GM18861 (cell line): Measurements from ENCODE around the gene GMPR.

Experiments
- ATAC-seq: cut with Tn5 transposase; IDR thresholded peaks from one replicate; pipeline ENCODE4 v1.9.1; 2021; ENCODE audit not compliant: unreplicated experiment

The GMPR gene

DNA sequence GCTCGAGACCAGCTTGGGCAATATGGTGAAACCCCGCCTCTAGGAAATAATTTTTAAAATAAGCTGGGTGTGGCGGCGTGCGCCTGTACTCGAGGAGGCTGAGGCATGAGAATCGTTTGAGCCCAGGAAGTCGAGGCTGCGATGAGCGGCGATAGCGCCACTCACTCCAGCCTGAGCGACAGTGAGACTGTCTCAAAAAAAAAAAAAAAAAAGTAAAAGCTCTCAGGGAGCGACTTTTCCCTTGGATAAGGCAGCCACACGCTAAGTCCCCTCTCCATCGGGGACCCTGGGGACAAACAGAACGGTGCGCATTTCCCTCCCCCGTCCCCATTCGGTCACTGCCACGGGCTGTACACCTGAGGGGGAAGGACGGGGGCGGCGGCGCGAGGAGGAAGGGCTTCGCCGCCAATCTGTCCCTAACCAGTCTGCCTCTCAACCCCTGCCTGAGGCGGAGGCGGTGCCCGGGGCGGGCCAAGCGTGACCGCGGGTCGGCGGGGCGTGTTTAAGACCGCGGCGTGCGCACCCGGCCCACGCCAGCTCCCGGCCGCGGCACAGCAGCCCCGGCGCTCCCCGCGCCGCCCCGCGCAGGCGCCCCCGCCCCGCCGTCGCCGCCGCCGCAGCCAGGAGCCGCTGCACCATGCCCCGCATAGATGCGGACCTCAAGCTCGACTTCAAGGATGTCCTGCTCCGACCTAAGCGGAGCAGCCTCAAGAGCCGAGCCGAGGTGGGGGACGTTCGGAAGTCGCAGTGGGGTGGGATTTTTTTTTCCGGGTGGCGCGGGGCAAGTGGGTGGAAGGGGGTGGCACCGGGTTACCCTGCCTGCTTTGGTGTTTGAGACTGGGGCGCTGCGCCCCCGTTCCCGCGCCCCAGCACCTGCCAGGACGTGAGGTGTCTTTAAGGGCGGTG is at the start of gene GMPR:
GMPR (plus strand) TSS at position 531 of the 906 bp plus-strand sequence; CDS start at position 638, 107 bp downstream.
- peak; percentile 63 for ATAC-seq

DNA sequence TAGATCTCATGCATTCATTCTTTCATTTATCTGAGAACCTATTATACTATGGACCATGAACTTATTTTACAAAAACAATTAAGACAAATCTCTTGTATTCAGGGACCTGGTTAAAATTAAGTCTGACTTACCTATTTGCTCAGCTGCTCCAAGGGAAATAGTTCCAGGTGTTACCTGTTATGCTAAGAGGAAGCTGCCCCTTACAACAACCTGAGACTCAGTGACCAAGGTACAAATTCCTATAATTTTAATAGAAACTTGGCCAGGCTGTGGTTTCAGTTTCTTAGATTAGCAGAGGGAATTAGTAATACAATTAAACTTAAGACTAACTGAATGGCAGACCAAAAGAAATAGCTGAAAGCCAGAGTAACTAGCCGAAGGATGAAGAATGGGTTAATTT is 48.2 kb upstream of the GMPR start:
- ATAC-seq, result no peak

DNA sequence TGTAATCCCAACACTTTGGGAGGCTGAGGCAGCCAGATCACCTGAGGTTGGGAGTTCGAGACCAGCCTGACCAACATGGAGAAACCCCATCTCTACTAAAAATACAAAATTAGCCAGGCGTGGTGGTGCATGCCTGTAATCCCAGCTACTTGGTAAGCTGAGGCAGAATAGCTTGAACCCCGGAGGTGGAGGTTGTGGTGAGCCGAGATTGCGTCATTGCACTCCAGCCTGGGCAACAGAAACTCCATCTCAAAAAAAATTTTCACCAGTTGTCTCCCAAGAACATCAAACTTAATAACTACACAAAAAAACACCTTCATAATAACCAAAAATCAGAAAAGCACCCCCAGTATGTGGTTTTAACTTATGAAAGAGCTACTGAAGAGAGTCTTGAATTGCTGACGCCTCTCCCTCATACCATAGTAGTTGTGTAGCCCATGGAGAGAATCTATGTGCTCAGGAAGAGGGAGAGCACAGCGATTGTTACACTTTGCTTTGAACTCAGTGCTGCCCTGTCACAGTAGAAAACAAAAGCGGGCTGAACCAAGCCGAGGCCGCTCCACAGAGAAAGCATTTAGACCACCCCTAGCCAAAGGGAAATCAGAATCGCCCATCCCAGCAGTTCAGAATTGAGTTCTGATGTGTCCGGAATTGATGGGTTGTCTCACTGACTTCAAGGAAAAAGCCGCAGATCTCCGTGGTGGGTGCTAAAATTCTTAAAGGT is 42.0 kb upstream of the GMPR start:
- no peak for ATAC-seq

DNA sequence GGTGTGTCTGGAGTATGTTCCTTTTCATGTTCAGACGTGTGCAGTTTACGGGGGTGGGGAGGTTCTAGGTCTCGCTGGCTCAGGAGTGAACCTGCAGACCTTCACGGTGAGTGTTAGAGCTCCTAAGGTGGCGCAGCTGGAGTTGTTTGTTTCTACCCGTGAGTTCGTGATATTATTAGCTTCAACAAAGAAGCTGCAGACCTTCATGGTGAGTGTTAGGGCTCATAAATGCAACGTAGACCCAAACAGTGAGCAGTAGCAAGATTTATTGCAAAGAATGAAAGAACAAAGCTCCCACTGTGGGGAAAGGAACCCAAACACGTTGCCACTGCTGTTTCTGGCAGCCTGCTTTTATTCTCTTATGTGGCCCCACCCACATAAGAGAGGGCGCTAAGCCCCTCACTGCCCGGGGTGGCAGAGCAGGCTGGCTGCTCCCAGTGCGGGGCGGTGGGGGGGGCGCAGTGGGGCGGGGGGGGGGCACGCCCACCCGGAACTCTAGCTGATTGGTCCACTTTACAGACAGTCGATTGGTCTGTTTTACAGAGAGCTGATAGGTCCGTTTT is 41.3 kb upstream of the GMPR start:
- no peak for ATAC-seq

DNA sequence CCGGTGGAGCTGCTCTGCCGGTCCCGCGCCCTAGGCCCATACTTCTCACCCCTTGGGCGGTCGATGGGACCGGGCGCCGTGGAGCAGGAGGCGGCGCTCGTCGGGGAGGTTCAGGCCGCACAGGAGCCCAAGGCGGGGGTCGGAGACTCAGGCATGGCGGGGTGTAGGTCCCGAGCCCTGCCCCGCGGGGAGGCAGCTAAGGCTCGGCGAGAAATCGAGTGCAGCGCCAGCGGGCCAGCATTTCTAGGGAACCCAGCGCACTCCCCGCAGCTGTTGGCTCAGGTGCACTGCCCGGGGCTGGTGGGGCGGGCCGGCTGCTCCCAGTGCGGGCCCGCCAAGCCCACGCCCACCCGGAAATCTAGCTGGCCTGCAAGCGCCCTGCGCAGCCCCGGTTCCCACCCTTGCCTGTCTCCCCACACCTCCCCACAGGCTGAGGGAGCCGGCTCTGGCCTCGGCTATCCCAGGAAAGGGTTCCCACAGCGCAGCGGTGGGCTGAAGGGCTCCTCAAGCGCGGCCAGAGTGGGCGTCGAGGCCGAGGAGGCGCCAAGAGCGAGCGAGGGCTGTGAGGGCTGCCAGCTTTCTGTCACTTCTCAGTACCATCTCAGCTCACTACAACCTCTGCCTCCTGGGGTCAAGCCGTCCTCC is 40.2 kb upstream of the GMPR start:
- ATAC-seq, result no peak

DNA sequence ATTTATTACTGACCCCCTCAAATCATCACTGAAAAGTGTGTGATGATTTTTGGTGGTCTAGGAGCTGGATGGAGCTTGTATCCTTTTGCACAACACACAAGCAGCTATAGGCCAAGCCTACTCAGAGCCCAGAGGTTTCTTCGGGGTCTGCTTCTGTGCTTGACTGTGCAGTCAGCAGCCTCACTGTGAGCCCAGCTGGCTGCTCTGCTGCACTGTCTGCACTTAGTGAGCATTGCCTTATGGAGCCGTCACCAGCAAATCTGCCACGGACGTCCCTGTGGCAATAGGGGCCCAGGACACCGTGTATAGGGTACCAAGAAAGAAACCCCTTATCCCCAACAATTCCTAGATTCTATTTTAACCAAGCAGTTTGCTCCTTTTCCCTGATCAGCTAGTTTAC is 38.6 kb upstream of the GMPR start:
- ATAC-seq, result no peak

DNA sequence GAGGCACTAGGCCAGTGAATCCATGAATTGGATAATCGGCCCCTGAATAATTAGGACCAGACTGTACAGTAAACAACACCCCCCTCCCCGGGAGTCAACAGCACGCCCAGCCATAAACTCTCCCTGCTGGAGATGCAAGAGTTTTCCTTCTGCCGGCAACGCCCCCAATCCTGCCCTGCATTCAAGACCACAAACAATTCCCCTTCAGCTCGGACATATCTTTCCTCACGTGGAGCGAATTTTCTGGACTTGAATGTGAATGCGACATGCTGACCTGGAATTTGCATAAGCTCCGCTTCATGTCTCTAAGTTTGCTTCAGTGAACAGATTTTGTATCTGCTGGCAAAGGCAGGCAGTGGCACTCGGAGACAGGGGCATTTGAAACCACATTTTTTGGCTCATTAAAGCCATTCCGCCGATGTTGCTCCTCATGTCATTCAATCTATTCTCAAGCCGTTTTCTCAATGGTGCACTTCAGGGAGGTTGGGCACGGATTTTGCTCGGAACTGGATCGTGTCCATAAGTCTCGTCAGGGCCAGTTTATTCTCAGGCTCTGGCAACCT is 38.0 kb upstream of the GMPR start:
- no peak for ATAC-seq

DNA sequence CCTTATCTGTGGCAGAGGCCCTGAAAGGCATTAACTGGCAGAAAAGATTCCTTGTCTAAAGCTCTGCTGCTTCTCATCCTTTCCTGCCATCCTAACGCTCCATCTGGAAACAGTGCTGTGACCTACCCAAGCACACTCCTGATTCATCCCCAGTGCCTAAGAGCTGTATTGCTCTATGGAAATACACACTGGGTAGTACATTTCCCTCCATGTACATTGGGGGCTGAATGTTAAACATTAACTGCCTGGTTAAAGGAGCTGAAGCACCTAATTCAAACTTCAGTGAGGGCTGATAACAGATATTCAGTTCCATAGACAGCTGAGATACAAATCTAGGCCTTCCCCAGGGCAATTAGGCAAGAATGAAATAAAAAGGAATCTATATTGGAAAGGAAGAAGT is 36.7 kb upstream of the GMPR start:
- no peak for ATAC-seq

DNA sequence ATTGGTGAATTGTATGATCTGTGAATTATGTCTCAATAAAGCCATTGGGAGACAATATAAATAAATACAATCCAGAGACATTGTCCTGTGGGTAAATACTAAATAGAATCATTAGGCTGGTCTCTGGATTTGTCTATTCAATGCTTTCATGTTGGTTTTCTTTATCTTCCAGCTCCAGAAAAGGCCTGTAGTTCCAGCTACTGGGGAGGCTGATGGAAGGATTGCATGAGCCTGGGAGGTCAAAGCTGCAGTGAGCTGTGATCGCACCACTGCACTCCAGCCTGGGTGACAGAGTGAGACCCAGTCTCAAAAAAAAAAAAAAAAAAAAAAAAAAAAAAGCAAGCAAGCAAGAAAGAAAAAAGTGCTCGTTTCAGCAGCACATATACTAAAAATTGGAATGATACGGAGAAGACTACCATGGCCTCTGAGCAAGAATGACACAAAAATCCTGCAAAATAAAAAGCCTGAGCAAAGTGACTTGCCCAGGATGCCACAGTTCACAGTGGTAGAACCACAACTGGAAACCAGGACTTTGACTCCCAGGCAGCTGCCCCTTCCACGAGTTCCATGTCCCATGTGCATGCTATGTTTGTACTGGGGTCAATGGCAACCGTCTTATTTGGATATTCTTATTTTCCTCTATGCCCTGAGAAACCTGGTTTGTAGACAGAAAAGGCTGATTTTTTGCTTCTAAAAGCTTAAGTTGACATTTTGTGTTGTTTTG is 33.6 kb upstream of the GMPR start:
- peak; percentile 11 for ATAC-seq

DNA sequence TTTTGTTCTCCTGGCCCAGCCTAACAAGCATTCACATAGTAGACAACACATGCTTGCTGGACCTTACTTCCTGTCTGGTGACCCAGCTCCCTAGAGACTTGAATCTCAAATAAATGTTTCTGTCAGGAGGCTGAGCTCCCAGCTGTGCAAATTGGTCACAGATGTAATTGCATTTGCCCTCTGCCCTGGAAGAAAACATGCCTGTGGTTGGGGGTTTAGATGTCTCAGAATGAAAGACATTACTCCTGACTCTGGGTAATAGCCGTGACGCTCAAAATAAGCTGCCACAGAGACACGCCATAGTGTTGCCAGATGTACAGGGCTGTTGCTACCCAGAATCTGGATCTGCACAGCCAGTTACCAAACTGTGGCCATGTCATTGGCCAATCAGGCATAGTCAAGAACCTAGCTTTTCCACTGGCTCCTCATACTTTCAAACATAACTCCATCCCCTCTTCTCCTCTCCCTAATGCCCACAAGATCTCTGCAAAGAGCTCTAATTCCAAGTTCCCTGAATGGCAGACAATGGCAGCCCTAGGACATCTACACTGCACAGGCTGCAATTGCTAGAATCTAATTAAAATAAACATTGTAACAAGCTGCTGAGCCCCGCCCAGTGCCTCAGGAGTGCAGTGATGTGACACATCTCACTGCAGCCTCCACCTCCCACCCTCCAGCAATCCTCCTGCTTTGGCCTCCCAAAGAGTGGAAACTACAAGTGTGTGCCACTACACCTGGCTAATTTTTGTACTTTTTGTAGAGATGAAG is 32.8 kb upstream of the GMPR start:
- ATAC-seq, result peak; percentile 90

DNA sequence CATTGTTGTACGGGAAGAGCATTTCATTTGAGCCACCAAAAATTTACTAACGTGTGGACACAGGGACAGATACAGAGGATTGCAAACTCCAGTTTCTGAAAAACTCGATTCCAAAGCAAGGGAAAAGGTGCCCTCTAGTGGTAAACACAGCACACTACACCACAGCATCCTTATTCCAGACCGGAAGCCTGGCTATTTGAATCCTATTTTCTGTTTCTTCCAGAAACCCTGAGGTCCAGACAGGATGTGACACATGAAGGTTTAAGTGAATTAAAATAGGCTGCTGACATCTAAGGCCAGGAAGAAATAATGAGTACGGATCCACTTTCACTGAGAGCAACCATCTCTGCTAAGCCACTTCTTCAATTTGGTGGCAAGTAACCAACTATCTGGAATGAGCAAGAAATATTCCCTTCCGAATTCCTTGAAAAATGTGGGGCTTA is 31.8 kb upstream of the GMPR start:
- no peak for ATAC-seq

DNA sequence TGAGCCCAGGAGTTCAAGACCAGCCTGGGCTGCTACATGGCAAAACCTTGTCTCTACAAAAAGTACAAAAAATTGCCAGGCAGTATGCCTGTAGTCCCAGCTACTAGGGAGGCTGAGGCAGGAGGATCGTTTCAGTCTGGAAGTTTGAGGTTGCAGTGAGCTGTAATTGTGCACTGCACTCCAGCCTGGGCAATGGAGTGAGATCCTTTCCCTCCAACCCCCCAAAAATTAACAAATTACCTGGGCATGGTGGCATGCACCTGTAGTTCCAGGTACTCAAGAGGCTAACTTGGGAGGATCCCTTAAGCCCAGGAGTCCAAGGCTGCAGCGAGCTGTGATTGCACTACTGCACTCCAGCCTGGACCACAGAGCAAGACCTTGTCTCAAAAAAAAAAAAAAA is 29.4 kb upstream of the GMPR start:
- no peak for ATAC-seq

DNA sequence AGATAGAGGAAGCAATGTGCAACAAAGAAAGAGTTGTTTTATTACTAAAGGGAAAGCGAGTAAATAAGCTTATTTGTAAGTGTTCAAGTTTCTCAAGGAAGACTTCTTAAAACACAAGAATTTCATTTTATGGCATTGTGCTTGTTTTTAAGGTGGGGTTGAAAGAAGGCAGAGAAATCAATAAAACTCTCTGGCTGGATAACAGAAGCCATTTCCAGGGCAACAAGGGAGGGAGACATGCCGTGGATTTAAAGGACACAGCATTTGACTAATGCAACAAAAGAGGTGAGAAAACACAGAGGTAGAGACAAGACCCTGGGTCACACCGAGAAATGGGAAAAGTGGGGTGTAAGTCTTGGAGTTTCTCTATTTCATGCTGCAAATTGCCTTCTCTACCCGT is 28.8 kb upstream of the GMPR start:
- ATAC-seq, result no peak

DNA sequence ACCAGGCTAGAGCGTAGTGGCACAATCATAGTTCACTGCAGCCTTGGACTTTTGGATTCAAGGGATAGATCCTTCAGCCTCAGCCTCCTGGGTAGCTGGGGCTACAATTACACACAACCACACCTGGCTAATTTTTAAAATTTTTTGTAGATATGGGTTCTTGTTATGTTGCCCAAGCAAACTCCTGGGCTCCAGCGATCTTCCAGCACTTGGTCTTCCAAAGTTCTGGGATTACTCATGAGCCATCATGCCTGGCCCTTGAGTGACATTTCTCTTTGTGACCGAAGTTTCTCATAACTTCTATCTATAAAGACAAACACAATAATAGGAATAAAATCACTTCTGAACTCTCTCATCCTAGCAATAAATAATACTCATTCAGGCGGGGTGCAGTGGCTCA is 26.1 kb upstream of the GMPR start:
- no peak for ATAC-seq

DNA sequence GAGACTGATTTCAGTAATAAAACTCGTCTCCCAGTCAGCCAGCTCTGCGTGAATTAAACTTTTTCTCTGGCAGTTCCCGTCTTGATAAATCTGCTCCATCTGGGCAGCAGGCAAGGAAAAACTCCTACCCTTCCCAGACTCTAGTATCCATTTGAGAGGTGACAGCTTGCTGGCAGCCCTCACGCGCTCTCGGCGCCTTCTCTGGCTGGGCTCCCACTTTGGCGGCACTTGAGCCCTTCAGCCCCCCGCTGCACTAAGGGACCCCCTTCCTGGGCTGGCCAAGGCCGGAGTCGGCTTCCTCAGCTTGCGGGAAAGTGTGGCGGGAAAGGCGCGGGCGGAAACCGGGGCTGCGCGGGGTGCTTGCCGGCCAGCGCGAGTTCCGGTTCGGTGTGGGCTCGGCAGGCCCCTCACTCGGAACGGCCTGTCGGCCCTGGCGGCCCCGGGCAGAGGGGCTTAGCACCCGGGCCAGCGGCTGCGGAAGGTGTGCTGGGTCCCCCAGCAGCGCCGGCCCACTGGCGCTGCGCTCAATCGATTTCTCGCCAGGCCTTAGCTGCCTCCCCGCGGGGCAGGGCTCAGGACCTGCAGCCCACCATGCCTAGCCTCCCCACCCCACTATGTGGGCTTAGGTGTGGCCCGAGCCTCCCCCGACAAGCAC is 21.8 kb upstream of the GMPR start:
- no peak for ATAC-seq

DNA sequence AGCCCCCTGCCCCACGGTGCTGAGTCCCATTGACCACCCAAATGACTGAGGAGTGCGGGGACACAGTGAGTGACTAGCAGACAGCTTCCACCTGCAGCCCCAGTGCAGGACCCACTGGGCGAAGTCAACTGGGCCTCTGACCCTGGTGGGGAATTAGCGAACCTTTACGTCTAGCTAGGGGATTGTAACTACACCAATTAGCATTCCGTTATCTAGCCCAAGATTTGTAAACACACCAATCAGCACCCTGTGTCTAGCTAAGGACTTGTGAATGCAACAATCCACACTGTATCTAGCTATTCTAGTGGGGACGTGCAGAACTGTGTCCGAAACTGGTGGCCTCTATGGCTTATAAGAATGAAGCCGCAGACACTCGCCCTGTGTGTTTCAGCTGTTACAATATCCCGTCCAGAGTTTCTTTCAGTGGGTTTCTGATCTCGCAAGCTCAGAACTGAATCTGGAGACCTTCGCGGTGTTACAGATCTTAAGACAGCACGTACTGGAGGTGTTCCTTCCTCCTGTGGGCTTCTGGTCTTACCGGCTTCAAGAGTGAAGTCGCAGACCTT is 21.1 kb upstream of the GMPR start:
- no peak for ATAC-seq

DNA sequence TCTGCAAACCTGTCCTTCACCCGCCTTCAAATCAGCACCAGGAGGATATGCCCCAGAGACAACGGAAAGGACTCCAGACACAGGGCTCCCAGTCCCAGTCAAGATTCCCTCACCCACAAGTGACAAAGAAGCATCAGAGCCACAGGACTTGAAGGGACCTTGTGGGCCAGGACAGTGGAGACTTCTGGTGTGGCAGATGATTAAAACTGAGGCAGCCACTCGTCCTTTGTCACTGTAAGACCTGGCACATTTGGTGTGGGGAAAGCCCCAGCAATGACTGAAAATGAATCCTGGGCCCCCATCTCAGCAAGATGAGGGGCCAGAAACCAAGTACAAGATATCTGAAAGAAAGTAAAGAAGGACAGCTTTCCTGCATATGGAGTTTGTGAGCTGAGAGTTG is 15.6 kb upstream of the GMPR start:
- peak; percentile 54 for ATAC-seq

DNA sequence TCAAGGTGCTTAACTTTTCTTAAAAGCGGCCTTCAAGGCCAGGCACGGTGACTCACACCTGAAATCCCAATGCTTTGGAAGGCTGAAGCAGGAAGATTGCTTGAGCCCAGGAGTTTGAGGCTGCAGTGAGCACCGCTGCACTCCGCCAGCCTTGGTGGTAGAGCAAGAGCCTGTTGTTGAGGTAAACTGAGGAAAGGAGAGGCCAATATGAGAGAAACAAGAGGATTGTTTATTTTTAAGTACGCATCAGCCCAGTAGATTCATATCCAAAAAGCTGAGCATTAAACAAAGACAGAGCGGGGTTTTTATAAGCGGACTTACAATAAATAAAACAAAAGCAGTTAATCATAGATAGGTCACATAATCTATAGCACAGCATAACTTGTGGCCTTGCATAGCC is 15.0 kb upstream of the GMPR start:
- no peak for ATAC-seq

DNA sequence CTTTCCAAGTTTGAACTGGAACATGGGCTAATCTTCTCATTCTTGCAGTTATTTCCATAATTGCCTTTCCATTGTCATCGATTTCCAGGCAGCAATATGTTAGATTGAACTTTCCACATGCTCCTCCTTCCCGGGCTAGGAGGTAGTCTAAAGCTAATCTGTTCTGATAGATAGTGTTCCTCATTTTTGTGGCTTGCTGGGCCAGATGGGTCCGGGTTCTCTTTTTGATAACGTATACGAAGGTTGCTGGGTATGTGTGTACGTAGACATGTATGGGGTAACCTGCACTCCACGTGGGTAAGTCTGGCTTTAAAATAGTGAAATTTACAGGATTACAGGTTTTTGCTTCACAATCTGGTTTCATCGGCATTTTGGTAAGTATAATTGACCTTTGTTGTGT is 14.0 kb upstream of the GMPR start:
- ATAC-seq, result no peak
